ENCODE data around the gene CYP4F22.
A peak's percentile ranks its signal among the peaks of the same experiment; 100 is the strongest.

CYP4F22 gene

GRCh38 chr19:15576526-15577156 lies 68.3 kb downstream of the CYP4F22 start:
- TF ChIP-seq CTCF (IDR thresholded peaks at IDR 0.05; ENCODE audit: control insufficient read depth, extremely low read depth, insufficient read depth): no peak
- no peak overlapping the region for H3K4me3 ChIP-seq (ENCODE audit: low read depth, low read length)
- no peak for DNase-seq (ENCODE audit: low read depth)

GRCh38 chr19:15577184-15577771 lies 69.0 kb downstream of the CYP4F22 start:
- no peak overlapping the region for H3K4me3 ChIP-seq (ENCODE audit: low read depth, low read length)
- no peak for DNase-seq (ENCODE audit: low read depth)
- no peak for TF ChIP-seq CTCF (IDR thresholded peaks at IDR 0.05; ENCODE audit: control insufficient read depth, extremely low read depth, insufficient read depth)

GRCh38 chr19:15583346-15583745 lies 75.0 kb downstream of the CYP4F22 start:
- no peak for TF ChIP-seq CTCF (IDR thresholded peaks at IDR 0.05; ENCODE audit: control insufficient read depth, extremely low read depth, insufficient read depth)
- no peak for DNase-seq (ENCODE audit: low read depth)
- H3K4me3 ChIP-seq (ENCODE audit: low read depth, low read length): no peak overlapping the region

GRCh38 chr19:15584095-15584494 lies 75.8 kb downstream of the CYP4F22 start:
- H3K4me3 ChIP-seq (ENCODE audit: low read depth, low read length): no peak overlapping the region
- TF ChIP-seq CTCF (IDR thresholded peaks at IDR 0.05; ENCODE audit: control insufficient read depth, extremely low read depth, insufficient read depth): no peak
- no peak for DNase-seq (ENCODE audit: low read depth)

GRCh38 chr19:15584541-15585115 lies 76.3 kb downstream of the CYP4F22 start:
- H3K4me3 ChIP-seq (ENCODE audit: low read depth, low read length): no peak overlapping the region
- TF ChIP-seq CTCF (IDR thresholded peaks at IDR 0.05; ENCODE audit: control insufficient read depth, extremely low read depth, insufficient read depth): peak; percentile 96
- DNase-seq (ENCODE audit: low read depth): peak; percentile 21

GRCh38 chr19:15587663-15588062 lies 79.3 kb downstream of the CYP4F22 start:
- TF ChIP-seq CTCF (IDR thresholded peaks at IDR 0.05; ENCODE audit: control insufficient read depth, extremely low read depth, insufficient read depth): no peak
- no peak for DNase-seq (ENCODE audit: low read depth)
- no peak overlapping the region for H3K4me3 ChIP-seq (ENCODE audit: low read depth, low read length)

Measured in LNCaP clone FGC (cell line).